Bronchial epithelial cell (primary cell): Measurements from ENCODE around the gene PLET1. TPM values are rescaled to one million over a fixed set of nuclear protein-coding genes. Genes with fewer than 3 reads are reported as not detected.

Experiments
- DNase-seq: peaks from one replicate; pipeline ENCODE4 v3.0.0-alpha.2; 2010; ENCODE audit warnings: low read depth
- FAIRE-seq: peaks from 2 replicates; lab custom pipeline; 2011; peaks lifted over from hg19 to GRCh38; lab: Jason Lieb, UNC
- H3K27me3 ChIP-seq: 2 replicates; pipeline ENCODE4 v1.5.1; 2011; ENCODE audit warnings: low read length; ENCODE audit not compliant: control insufficient read depth, insufficient read depth
- H3K36me3 ChIP-seq: 2 replicates; pipeline ENCODE4 v1.5.1; 2011; ENCODE audit warnings: low read length; ENCODE audit not compliant: control insufficient read depth, insufficient read depth
- H3K4me3 ChIP-seq: 2 replicates; pipeline ENCODE4 v1.5.1; 2011; ENCODE audit warnings: mild to moderate bottlenecking, low read depth, low read length, control low read depth
- CTCF ChIP-seq: IDR thresholded peaks from 2 replicates; pipeline ENCODE4 v1.5.1; 2011; ENCODE audit warnings: mild to moderate bottlenecking, moderate library complexity, low read length, control low read depth, inconsistent platforms; ENCODE audit not compliant: insufficient read depth, severe bottlenecking
- total RNA-seq: library from RNA; depleted of rRNA; stranded (reverse); fragments of >200 nt; gene quantifications from 2 replicates; pipeline ENCODE4 v1.2.1, GENCODE V29; 2014

The PLET1 gene
- not detected in 2 replicates for total RNA-seq

- DNase-seq (peak; percentile 43), FAIRE-seq (peak; percentile 28)
- H3K4me3 ChIP-seq, result no peak within 1 kb of the TSS
- H3K27me3 ChIP-seq, result no peaks in the 10 kb centered on the region
- TF ChIP-seq CTCF, result no peak
- H3K36me3 ChIP-seq, result no peaks in the 10 kb centered on the region
Observed at GRCh38 chr11:112260490-112260889, at the start of gene PLET1. TSS of gene PLET1 (minus strand) at chr11:112260860. CDS start at chr11:112260589, 271 bp downstream.

- peak; percentile 64 for FAIRE-seq
- Histone ChIP-seq H3K27me3 (no peaks in the 10 kb centered on the region), H3K36me3 (no peaks in the 10 kb centered on the region), H3K4me3 (no peak overlapping the region)
- no peak for TF ChIP-seq CTCF
- DNase-seq, result peak; percentile 98
Observed at GRCh38 chr11:112310419-112310818, 49.8 kb upstream of the PLET1 start.

DNA sequence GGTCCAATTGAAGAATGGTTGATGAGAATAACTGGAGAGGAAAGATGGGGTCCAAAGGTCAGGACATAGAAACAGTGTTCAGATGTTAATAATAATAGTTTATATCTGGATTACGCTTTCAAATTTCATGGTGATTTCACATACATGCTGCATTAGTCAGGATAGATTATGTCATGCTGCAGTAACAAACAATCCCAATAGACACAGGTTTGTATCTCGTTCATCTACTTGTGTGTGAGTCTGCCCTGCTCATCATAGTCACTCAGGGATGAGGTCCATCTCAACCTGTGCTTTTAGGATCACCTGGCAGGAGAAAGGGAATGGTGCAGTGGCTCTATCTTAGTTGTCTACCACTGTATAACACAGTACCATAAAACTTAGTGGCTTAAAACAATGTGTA is 48.0 kb upstream of the PLET1 start:
- no peaks in the 10 kb centered on the region for H3K27me3 ChIP-seq
- no peak overlapping the region for H3K4me3 ChIP-seq
- H3K36me3 ChIP-seq, result no peaks in the 10 kb centered on the region
- DNase-seq (no peak), FAIRE-seq (no peak)
- no peak for TF ChIP-seq CTCF

DNA sequence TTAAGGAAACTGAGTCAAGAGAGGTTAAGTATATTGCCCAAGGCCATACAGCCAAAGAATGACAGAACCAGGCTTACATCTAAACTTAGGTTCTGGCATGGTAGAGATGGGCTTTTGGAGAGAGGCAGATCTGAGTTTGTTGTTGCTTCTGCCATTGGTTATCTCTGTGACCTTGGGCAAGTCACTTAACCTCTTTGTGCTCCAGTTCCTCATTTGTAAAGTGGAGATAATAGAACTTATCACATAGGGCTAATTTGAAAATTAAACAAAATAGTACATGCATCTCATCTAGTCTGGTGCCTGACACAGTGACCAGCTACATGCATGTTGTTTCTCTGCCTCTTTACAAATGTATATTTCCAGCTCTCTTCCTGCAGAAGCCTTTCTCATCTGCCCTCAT is 47.0 kb upstream of the PLET1 start:
- Histone ChIP-seq H3K27me3 (no peaks in the 10 kb centered on the region), H3K36me3 (no peaks in the 10 kb centered on the region), H3K4me3 (no peak overlapping the region)
- no peak for DNase-seq
- TF ChIP-seq CTCF, result no peak
- no peak for FAIRE-seq

DNA sequence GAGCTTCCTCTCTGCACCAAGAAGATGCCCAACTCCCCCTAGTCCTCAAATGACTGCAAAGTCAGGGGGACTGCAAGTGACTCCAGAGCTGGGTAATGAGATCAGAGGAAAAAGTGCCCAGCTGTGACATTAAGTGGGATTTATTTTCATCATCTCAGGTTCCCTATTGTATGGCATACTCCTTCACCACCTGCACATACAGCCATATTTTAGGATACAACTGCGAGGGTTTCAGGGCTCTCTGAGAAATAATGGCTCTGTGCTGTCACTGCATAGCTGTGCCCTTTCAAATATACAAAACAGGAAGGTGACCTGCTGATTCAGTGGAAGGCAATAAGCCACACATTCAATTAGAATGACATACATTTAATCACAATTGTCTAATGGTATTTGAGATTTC is 45.6 kb upstream of the PLET1 start:
- no peaks in the 10 kb centered on the region for H3K27me3 ChIP-seq
- H3K4me3 ChIP-seq, result no peak overlapping the region
- no peak for DNase-seq
- no peaks in the 10 kb centered on the region for H3K36me3 ChIP-seq
- FAIRE-seq, result no peak
- TF ChIP-seq CTCF, result no peak

DNA sequence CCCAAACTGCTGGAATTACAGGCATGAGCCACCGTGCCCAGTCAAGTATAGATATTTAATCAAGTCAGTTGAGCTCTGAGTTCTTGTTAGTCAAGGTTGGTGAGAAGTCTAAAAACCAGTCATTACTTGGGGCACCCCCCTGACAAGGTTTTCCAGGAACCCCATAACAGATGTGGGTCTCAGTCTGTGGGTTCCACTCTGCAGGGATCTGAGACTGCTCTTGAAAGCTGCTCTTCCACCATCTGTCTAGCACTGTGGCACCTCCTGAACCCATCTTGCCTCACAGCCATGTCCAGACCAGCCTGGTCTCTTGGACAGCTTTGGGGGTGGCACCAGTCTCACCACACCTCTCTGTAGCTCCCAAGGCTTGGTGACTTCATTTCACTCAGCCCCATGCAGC is 44.3 kb upstream of the PLET1 start:
- TF ChIP-seq CTCF, result no peak
- DNase-seq (no peak), FAIRE-seq (no peak)
- Histone ChIP-seq H3K36me3 (no peaks in the 10 kb centered on the region), H3K4me3 (no peak overlapping the region), H3K27me3 (no peaks in the 10 kb centered on the region)
